HG02759 (cell line): ENCODE data around the gene BCR.

Experiments used
- ATAC-seq: cut with Tn5 transposase; IDR thresholded peaks from one replicate; pipeline ENCODE4 v1.9.1; 2021; ENCODE audit warnings: mild to moderate bottlenecking, moderate library complexity; ENCODE audit not compliant: unreplicated experiment

Gene BCR

GRCh38 chr22:23175817-23176644 lies 4.3 kb upstream of the BCR start:
- no peak for ATAC-seq

- no peak for ATAC-seq
Measured at GRCh38 chr22:23176645-23177027, 3.7 kb upstream of the BCR start.

DNA sequence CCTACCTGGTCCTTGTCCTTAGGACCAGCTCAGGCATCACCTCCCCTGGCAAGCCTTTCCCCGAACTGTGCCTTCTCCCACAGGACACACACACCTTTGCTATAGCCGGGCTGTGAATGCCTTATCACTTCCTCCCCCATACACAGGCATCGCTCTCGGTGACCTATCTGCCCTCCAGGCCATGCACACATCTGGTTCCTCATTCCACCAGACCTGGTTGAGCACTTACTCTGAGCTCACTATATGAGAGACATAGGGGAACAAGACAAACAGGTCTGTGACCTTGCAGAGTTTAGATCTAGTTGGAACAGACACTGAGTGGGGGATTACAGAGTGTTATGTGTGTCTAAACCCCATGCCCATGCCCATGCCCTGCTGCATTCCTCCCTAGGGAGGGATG lies 3.1 kb upstream of the BCR start:
- no peak for ATAC-seq

DNA sequence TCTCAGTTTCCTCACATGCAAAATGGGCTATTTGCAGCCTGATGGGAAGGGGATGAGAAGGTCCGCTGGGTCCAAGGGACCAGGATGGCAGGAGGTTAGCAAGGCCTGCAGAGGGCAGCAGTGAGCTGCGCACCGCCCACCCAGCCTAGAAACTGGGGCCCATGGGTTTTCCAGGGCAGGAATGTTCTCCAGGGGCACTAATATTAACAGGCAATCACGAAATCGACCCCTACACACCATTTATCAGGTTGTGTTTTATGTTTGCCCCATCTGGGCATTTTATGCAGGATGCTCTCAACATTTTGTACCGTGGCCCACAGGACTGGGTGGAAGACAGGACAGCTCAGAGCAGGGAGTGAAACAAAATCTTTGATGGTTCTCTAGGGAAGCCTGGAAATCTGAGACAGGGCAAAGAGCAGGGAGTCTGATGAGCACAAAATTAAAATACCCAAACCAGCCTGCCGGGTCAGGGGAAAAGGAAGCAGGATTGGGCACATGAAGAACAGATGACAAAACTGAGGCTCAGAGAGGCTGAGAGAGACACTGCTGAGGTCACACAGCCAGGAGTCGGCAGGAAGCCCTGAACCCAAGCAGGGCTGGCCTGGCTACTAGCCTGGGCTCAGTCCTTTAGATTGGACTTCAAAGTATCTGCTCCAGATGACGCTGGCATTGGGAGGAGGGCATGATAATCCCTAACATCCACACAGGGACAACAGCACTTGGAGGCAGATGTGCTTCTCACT lies 1.6 kb upstream of the BCR start:
- no peak for ATAC-seq

GRCh38 chr22:23179381-23180299 lies 669 bp upstream of the BCR start:
- ATAC-seq = no peak

GRCh38 chr22:23180893-23181720 lies 798 bp downstream of the BCR start:
- no peak for ATAC-seq

GRCh38 chr22:23181721-23182308 lies 1.5 kb downstream of the BCR start:
- no peak for ATAC-seq

DNA sequence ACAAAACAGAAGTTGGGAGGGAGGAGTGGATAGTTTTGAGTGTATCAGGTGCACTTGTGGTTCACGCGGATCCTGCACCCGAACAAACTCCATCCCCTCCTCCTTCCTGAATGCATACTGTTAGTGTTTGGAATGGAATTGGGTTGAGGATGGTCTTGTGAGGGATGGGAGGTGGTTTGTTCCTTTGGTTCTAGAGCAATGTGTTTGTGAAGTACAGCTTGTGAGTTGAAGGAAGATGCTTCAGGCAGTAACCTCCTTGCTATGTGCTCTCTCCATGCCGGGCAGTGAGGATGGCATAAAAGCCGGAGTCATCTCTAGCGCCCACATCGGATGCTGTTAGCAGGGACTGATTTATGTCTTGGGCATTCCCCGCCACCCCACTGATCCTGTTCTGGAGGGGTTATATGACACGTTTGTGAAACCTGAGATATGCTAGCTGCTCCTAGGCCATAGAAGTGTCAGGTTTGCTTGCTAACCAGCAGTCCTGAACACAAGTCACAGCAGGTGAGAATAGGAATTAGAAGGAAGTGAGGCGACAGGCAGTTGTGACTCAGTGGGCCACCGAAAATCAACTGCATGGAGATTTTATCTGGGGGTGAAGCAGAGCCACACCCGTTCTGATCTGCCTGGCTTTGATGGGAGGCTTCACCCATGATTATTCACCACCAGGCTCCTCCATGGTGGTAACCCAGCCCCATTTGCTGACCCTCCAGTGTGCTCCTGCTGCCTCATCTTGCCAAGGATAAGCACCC lies 2.2 kb downstream of the BCR start:
- no peak for ATAC-seq

DNA sequence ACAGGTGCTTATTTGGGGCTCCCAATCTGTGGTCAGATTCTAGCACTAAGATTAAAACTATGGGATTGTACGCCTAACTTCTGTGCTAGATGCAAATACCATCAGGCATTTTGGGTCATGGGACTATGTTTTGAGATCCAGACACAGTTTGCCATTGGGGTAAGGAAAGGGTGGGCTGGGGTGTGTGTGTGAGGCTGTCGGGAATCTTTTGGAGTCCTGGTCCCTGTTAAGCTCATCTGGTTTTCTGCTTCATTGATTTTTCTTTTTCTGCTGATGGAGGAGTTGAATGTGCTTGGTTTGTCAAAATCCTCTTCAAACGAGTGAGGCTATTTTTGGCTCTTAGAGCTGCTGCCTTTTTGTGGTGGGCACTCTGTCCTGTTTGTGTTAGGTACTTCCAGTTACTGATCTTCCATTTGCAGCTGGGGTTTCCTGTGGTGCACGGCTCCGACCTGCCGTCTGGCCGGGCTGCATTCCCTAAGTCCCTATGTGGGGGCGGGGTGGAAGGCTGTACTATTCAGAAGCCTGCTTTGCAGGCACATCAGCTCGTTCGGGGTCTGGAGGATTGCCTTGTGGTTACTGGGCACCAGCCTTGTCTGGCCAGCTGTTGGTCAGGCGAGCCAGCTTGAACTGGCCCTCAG lies 2.9 kb downstream of the BCR start:
- ATAC-seq = no peak

- no peak for ATAC-seq
Measured at GRCh38 chr22:23184100-23184763, 3.9 kb downstream of the BCR start.

DNA sequence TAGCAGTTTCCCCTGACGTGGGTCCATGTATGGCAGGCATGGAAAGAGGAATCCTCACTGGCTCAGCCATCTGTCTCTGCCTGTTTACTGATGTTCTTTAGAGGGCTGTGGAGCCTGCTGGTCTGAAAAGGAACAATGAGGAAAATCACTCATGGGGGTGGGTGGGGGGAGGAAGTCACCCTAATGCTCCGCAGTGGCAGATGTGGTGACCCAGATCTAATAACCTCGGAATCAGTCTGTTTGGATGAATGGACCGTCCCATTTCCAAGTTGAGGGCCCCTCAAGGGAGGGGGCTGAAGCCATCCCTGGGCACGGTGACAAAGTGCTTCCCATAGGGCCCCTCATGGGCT lies 4.4 kb downstream of the BCR start:
- ATAC-seq = no peak

DNA sequence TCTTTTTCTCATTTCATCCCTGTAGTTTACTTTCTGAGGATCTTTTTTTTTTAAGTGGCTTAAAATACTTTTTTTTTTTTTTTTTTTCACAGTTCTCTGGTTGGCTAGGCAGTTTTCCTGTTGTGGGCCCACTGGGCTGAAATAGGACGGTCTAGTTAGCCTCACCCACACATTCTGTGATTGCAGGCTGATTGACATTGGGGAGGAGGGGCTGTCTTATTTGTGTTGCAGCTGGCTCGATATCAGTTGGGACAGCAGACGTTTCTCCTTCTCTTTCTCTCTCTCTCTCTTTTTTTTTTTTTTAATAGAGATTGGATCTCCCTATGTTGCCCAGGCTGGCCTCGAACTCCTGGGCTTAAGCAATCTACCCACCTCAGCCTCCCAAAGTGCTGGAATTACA lies 6.9 kb downstream of the BCR start:
- ATAC-seq = no peak

- no peak for ATAC-seq
Measured at GRCh38 chr22:23187871-23188700, 7.8 kb downstream of the BCR start.

DNA sequence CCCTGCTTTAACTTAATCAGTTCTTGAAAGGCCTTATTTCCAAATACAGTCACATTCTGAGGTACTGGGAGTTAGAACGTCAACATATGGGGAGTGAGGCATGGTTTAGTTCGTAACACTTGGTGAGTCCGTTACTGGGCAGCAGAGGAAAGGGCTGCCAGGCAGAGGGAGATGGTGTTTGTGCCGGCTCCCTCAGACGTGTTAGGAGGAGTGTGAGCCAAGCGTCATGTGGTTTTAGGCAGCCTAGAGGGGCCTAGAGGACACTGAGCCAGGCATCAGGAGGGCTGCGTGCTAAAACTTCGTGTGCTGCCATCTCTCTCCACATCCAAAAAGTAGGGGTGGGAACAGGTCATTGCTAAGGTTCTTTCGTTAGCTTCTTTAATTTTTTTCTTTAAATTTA lies 10.2 kb downstream of the BCR start:
- no peak for ATAC-seq

DNA sequence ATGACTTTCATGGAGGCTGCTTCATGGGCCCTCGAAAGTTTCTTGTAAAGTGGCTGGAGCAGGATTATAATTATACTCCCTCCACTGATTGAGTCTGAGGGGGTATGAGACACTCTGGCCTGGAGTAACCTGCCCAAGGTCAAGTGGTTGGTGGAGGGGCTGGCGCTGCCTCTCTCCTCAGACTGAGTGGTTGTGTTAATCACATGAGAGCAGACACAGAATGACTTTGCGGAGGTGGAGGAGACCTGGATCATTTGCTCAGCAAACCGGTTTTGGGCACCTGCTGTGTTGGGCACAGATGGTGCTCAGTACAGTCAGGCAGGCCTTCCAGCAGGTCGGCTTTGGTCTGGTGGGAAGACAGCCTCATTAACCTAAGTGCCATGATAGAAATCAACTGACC lies 11.8 kb downstream of the BCR start:
- ATAC-seq = no peak

DNA sequence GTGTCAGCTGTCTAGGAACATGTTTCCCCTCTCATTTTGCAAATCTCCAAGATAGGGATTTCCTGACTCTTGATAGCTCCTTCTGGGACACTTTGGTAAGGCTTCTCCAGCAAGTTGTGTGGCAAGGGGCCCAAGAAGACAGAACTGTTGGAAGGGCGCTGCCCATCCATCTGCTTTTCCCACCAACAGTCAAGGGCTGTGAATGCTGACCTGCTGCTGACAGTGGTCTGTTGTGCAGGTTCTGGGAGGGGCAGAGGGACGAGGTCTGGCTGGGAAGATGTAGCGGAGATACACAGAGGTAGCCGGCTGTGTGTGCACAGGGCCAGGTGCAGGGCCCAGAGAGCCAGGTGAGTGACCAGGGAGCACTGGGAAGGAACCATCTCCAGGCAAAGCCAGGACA lies 12.2 kb downstream of the BCR start:
- no peak for ATAC-seq

DNA sequence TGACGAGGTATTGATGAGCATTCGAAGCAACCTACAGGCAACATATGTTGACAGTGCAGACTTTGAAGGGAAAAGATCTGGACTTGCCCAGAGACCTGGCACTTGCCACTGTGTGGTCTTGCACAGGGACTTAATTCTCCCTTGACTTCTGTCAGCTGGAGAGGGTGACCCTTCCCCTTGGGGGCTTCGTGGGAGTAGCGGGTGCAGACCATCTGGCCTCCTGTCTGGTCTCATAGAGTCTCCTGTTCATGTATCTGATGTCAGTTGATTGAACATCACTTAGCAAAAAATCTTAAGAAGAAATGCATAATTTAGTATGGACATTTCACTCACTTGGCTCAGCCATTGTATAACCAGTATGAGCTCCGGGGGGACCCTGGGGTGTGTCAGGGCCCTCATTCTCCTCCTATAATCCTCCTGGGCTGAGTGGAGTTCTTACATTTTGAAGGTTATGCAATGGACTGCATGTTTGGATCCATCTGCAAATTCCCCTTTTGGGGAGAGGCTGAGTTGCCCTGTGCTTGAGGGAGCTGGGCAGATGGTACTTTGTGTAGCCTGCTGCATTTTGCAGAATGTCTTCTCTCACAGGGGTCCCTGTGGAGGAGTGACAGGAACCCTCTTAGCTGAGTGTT lies 13.0 kb downstream of the BCR start:
- no peak for ATAC-seq
